ENCODE data around the gene TMEM61.
"Not testable (repeated sequence)": the region's sequence is repeated elsewhere in the genome, so short reads cannot be mapped to it uniquely, and the experiment has no call there.

TMEM61 gene

GRCh38 chr1:54962612-54963395 is 17.6 kb upstream of the TMEM61 start:
- no peak for DNase-seq

- DNase-seq = not testable (repeated sequence)
These were observed 16.6 kb upstream of the TMEM61 start for GRCh38 chr1:54963829-54964228.

- DNase-seq = no peak
These were observed 14.6 kb upstream of the TMEM61 start for GRCh38 chr1:54965624-54966340.

- DNase-seq = no peak
These were observed 13.1 kb upstream of the TMEM61 start for GRCh38 chr1:54967372-54967771.

- DNase-seq = no peak
These were observed 11.9 kb upstream of the TMEM61 start for GRCh38 chr1:54968551-54968950.

GRCh38 chr1:54969879-54970278 is 10.5 kb upstream of the TMEM61 start:
- no peak for DNase-seq

GRCh38 chr1:54970901-54971300 is 9.5 kb upstream of the TMEM61 start:
- no peak for DNase-seq

GRCh38 chr1:54971317-54971791 is 9.1 kb upstream of the TMEM61 start:
- no peak for DNase-seq

- DNase-seq = no peak
These were observed 8.0 kb upstream of the TMEM61 start for GRCh38 chr1:54972436-54972835.

- no peak for DNase-seq
These were observed 7.1 kb upstream of the TMEM61 start for GRCh38 chr1:54973205-54973921.

- no peak for DNase-seq
These were observed 4.9 kb upstream of the TMEM61 start for GRCh38 chr1:54975356-54976108.

- no peak for DNase-seq
These were observed 3.7 kb upstream of the TMEM61 start for GRCh38 chr1:54976747-54977146.

- no peak for DNase-seq
These were observed 2.7 kb upstream of the TMEM61 start for GRCh38 chr1:54977533-54978297.

- no peak for DNase-seq
These were observed 1.7 kb upstream of the TMEM61 start for GRCh38 chr1:54978528-54979326.

GRCh38 chr1:54979327-54979891 is 1.0 kb upstream of the TMEM61 start:
- DNase-seq = no peak

- no peak for DNase-seq
These were observed 341 bp upstream of the TMEM61 start for GRCh38 chr1:54980046-54980527.

- DNase-seq = no peak
These were observed 1.0 kb downstream of the TMEM61 start for GRCh38 chr1:54981466-54981865.

GRCh38 chr1:54982739-54983138 is 2.3 kb downstream of the TMEM61 start:
- no peak for DNase-seq

GRCh38 chr1:54984131-54984842 is 3.9 kb downstream of the TMEM61 start:
- DNase-seq = no peak

- DNase-seq = no peak
These were observed 5.1 kb downstream of the TMEM61 start for GRCh38 chr1:54985556-54985955.

Data from CD4-positive, alpha-beta T cell treated with Interleukin-6 for 4 hours (primary cell).